Astrocyte of the cerebellum (primary cell): Measurements from ENCODE around the gene OSCAR.

Source experiments
- DNase-seq: peaks from one replicate; pipeline ENCODE4 v3.0.0-alpha.2; 2011; ENCODE audit warnings: low read depth
- H3K4me3 ChIP-seq: 2 replicates; pipeline ENCODE4 v1.5.1; 2011; ENCODE audit warnings: mild to moderate bottlenecking, low read depth, low read length, moderate library complexity
- in situ Hi-C: cut with HindIII; loops from 2 replicates; pipeline ENCODE4 v1.10.0; 2017; ENCODE audit warnings: low sequenced_read_pairs
- TF ChIP-seq, protein P1 (sequence below): IDR thresholded peaks from 2 replicates; pipeline ENCODE4 v1.5.1; 2012; ENCODE audit warnings: low read length, low read depth, moderate library complexity, mild to moderate bottlenecking; ENCODE audit errors: missing control alignments

Gene OSCAR

DNA sequence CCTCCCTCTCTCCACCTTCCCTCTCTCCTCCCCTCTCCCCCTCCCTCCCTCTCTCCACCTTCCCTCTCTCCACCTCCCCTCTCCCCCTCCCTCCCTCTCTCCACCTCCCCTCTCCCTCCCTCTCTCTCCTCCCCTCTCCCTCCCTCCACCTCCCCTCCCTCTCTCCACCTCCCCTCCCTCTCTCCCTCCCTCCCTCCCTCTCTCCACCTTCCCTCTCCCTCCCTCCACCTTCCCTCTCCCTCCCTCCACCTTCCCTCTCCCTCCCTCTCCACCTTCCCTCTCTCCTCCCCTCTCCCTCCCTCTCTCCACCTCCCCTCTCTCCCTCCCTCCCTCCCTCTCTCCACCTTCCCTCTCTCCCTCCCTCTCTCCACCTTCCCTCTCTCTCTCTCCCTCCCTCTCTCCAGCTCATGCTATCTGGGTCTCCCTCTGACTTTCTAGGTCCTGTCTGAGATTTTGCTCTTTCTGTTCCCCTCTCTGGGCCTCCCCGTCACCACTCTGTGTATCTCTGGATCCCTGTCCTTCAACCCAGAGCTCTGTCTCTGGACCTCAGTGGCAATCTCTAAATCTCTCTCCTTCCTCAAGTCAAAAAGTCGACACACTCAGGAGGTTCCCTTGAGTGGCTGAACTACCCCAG is 33.5 kb upstream of the OSCAR start:
- no peak overlapping the region for H3K4me3 ChIP-seq

DNA sequence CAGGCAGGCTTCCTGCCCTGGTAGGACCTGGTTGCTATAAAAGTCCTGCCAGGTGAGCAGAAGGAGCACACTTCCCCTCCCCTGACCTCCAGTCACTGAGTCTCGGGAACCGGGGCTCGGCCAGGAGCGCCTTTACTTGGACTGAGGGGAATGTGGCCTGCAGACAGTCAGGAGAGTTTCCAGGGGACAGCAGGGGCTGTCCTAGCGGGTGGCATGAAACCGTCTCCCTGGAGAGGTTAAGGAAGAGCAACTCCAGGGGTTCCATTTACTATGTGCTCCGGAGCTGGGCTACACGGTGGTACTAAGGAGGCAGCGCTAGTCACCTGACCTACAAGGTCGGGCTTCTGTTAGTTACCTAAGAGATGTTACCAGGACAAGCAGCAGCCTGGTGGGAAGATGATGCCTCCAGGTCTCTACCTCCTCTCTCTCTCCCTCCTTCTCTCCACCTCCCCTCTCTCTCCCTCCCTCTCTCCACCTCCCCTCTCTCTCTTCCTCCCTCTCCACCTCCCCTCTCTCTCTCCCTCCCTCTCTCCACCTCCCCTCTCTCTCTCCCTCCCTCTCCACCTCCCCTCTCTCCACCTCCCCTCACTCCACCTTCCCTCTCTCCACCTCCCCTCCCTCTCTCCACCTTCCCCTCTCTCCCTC is 32.8 kb upstream of the OSCAR start:
- TF ChIP-seq, protein P1, sequence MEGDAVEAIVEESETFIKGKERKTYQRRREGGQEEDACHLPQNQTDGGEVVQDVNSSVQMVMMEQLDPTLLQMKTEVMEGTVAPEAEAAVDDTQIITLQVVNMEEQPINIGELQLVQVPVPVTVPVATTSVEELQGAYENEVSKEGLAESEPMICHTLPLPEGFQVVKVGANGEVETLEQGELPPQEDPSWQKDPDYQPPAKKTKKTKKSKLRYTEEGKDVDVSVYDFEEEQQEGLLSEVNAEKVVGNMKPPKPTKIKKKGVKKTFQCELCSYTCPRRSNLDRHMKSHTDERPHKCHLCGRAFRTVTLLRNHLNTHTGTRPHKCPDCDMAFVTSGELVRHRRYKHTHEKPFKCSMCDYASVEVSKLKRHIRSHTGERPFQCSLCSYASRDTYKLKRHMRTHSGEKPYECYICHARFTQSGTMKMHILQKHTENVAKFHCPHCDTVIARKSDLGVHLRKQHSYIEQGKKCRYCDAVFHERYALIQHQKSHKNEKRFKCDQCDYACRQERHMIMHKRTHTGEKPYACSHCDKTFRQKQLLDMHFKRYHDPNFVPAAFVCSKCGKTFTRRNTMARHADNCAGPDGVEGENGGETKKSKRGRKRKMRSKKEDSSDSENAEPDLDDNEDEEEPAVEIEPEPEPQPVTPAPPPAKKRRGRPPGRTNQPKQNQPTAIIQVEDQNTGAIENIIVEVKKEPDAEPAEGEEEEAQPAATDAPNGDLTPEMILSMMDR = no peak

More for the DNA sequence above, 33.5 kb upstream of the OSCAR start:
- no peak for DNase-seq
- TF ChIP-seq, protein P1 = no peak
- in situ Hi-C loops = no loop called here

DNA sequence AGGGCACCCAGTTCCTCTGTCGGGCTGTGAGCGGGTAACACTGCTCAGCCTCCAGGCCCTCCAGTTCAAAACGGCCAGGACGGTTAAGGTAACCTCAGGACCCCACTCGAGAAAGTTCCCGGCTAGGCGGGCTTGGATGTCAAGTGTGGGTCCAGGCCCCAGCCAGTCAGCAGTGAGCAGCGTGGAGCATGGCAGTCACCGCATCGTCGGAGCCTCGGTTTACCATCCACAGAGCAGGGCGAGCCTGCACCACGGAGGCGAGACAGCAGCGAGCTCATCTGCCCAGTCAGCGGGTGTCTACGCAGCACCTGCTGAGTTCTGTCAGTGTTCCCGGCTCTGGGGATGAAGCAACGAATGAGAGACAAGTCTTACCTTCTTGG is 29.0 kb upstream of the OSCAR start:
- in situ Hi-C loops = no loop called here
- TF ChIP-seq, protein P1 = no peak
- H3K4me3 ChIP-seq = no peak overlapping the region
- no peak for DNase-seq

More for the DNA sequence above, 32.8 kb upstream of the OSCAR start:
- DNase-seq = peak; percentile 35
- in situ Hi-C loops = no loop called here
- H3K4me3 ChIP-seq = no peak overlapping the region

DNA sequence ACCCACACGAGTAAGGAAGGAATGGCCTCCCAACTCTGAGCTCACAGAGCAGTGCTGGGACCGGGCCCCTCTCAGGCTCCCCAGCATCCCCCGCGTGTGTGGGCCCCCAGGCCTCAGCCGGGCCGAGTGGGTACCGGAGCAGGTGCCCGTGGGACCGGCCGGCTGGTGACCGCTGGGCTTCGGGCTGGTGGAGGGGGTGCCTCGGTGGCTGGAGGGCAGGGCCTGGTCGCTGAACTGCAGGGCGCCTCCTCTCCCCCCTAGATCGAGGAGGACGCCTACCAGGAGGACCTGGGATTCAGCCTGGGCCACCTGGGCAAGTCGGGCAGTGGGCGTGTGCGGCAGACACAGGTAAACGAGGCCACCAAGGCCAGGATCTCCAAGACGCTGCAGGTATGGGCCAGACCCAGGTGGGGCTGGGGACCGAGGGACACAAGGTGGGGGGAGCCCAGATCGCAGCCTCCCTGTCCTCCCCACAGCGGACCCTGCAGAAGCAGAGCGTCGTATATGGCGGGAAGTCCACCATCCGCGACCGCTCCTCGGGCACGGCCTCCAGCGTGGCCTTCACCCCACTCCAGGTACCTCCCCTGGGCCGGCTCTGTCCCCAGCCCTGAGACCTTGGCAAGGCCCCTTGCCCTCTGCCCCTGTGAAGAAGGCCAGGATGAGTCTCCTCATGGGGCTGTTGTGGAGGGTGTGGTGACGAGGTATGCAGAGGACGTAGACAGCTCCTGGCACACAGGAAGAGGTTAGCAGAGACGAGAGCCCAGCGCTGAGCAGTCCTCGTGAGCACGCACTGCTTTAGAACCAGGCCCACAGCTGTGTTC is 28.4 kb upstream of the OSCAR start:
- in situ Hi-C loops = no loop called here
- H3K4me3 ChIP-seq = no peak overlapping the region
- no peak for DNase-seq
- TF ChIP-seq, protein P1 = no peak

DNA sequence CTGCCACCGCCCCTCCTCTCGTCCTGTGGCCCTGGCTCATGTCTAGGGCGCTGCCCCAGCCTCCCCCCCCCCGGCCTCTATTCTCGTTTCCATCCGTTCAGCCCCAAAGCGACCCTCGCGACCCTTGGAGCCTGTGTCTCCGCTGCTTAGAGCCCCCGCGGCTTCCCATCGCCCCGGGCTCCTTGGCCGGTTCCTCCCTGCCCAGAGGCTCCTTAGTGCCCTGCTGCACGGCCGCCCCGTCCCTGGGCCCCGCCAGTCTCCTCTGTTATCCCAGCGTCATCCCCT is 27.8 kb upstream of the OSCAR start:
- TF ChIP-seq, protein P1 = no peak
- no peak for DNase-seq
- in situ Hi-C loops = no loop called here
- H3K4me3 ChIP-seq = no peak overlapping the region

DNA sequence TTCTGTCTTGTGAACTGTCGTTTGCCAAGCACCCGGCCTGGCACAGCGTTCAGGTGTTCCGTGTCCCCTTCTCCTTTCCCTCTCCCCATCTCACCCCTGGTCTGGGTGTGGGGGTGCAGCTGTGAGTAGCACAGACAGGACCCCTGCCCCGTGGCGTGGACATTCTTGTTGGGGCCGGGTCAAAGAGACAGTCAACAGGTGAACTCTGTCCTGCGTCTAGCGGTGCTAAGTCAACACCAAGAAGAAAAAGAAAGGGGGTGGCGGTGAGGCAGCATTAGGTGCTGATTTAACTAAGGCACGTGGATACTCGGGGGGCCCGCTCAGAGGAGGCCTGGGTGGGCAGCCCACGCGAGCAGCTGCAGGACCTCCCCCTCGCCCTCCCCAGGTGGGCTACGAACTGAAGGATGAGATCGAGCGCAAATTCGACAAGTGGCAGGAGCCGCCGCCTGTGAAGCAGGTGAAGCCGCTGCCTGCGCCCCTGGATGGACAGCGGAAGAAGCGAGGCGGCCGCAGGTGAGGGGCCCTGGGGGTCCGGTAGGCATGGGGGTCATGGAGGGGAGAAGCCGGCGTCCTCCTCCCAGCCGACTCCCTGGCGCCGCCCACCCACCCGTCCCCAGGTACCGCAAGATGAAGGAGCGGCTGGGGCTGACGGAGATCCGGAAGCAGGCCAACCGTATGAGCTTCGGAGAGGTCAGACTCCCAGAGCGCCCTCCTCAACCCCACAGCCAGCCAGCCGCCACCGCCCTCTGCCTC is 27.3 kb upstream of the OSCAR start:
- no peak overlapping the region for H3K4me3 ChIP-seq

More for the DNA sequence above, 27.3 kb upstream of the OSCAR start:
- TF ChIP-seq, protein P1 = no peak
- in situ Hi-C loops = no loop called here
- no peak for DNase-seq
